ENCODE data around the gene PITX2.

PITX2 gene

DNA sequence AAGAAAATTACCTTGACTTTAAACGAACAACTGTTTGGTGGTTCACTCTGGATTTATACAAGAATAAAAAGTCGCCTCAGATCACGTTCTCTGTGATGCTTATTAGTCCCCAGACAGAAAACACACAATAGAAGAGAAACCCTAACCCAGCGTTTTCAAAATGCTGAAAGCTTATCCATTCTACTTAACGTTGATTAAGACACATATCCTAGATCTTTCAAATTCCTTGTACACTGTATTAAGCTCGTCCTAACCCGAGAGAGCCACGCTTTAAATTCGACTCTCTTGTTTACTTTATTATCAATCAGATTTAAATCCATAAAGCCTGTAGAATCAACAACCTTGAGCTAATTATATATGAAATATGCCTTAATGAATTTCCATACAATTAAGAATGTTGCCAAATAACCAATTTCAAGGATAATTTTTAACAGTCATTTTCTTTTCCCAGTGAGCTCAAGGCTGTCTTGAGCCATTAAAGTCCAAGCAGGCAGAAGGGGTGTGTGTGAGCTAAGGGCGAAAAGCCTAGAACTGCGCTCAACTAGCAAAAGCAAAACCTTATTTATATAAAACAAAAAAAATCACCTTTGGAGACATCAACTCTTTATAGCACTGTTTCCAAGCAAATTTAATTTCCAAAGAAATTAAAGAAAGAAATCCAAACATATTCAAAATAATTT, 981 bp upstream of the PITX2 start:
- no peak for FAIRE-seq
- TF ChIP-seq POLR2A (IDR thresholded peaks at IDR 0.05; ENCODE audit: low read depth, low read length), result no peak
- no peak for DNase-seq (ENCODE audit: insufficient read length, low spot score)

GRCh38 chr4:110621839-110622751, 782 bp downstream of the PITX2 start:
- no peak for TF ChIP-seq POLR2A (IDR thresholded peaks at IDR 0.05; ENCODE audit: low read depth, low read length)
- FAIRE-seq (no peak), DNase-seq (ENCODE audit: insufficient read length, low spot score) (no peak)

- TF ChIP-seq POLR2A (IDR thresholded peaks at IDR 0.05; ENCODE audit: low read depth, low read length), result no peak
- FAIRE-seq (no peak), DNase-seq (ENCODE audit: insufficient read length, low spot score) (no peak)
Measured at GRCh38 chr4:110621328-110621812, 1.5 kb downstream of the PITX2 start.

GRCh38 chr4:110620691-110621327, 2.1 kb downstream of the PITX2 start:
- no peak for TF ChIP-seq POLR2A (IDR thresholded peaks at IDR 0.05; ENCODE audit: low read depth, low read length)
- DNase-seq (ENCODE audit: insufficient read length, low spot score) (no peak), FAIRE-seq (no peak)

- TF ChIP-seq POLR2A (IDR thresholded peaks at IDR 0.05; ENCODE audit: low read depth, low read length), result no peak
- no peak for DNase-seq (ENCODE audit: insufficient read length, low spot score)
- no peak for FAIRE-seq
Measured at GRCh38 chr4:110620322-110620690, 2.6 kb downstream of the PITX2 start.

DNA sequence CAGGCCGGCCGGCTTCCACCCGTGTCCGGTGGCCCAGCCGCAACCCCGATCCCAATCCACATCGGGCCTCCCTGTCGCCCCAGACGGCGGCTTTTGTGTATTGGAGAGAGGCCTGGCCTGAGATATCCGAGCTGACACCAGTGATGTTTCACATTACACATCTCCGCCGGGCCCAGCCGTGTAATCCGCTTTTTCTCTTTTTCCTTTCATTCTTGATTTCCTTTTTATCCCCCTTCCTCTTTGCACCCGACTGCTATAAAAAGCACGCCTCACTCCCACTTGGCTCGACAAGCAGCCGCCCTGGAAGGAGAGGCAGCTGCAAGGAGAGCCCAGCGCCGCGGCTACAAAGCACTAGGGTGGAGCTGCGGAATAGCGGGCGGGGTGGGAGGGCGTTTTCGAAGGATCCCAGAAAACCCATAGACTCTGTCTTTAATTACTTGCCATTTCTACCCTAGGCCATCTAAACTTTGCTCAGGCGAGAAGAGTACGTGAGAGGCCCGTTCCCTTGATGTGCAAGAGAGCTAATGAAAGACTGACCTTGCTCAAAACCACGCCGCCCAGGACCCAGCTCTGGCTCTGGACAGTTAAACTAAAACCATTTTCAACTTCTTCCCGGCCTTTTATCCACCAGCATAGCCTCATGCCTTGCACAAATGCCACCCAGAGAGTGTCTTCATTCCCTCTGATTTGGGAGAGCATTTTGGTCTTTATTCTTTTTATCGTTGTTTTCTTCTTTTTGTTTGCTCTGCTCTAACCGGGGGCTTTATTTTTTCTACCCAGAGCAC, 3.2 kb downstream of the PITX2 start:
- TF ChIP-seq POLR2A (IDR thresholded peaks at IDR 0.05; ENCODE audit: low read depth, low read length), result no peak
- no peak for DNase-seq (ENCODE audit: insufficient read length, low spot score)
- no peak for FAIRE-seq

- DNase-seq (ENCODE audit: insufficient read length, low spot score) (no peak), FAIRE-seq (no peak)
- no peak for TF ChIP-seq POLR2A (IDR thresholded peaks at IDR 0.05; ENCODE audit: low read depth, low read length)
Measured at GRCh38 chr4:110618581-110619462, 4.1 kb downstream of the PITX2 start.

GRCh38 chr4:110617646-110618580, 5.0 kb downstream of the PITX2 start:
- DNase-seq (ENCODE audit: insufficient read length, low spot score) (no peak), FAIRE-seq (no peak)
- no peak for TF ChIP-seq POLR2A (IDR thresholded peaks at IDR 0.05; ENCODE audit: low read depth, low read length)

DNA sequence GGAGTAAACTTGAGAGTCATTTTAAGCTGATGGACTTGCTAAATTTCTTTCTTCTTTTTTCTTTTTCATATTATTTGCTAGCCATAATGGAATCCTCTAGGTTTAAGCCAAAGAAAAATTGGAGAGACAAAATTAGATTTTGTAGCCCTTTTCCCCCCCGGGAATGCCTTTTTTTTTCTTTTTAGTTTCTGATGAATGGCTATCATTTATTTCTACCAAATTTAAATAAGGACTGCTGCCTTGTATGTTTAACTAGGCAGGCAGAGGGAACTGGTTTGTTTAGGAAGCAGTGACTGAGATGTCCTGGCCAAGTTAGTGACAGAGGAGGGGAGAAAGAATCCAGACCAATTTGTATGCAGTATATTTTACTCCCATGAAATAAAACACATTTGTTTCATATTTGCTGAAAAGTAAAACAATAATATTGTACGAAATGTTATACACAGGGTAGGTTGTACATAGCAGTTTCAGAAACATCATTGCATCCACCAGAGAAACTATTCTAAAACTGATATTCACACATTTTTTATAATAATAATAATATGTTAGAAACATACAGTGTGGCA, 5.7 kb downstream of the PITX2 start:
- TF ChIP-seq POLR2A (IDR thresholded peaks at IDR 0.05; ENCODE audit: low read depth, low read length), result no peak
- FAIRE-seq, result no peak
- DNase-seq (ENCODE audit: insufficient read length, low spot score), result no peak

- no peak for TF ChIP-seq POLR2A (IDR thresholded peaks at IDR 0.05; ENCODE audit: low read depth, low read length)
- FAIRE-seq (no peak), DNase-seq (ENCODE audit: insufficient read length, low spot score) (no peak)
Measured at GRCh38 chr4:110616238-110617074, 6.4 kb downstream of the PITX2 start.

All from H54 (cell line).